Erythroblast (primary cell): ENCODE measurements around the gene LTBP1.

ENCODE experiments used
- GATA1 ChIP-seq: IDR thresholded peaks from 2 replicates; pipeline ENCODE4 v1.6.1; 2011; ENCODE audit warnings: low read depth, mild to moderate bottlenecking, control low read depth, low read length, moderate library complexity
- POLR2A ChIP-seq: IDR thresholded peaks from 2 replicates; pipeline ENCODE4 v1.6.1; 2011; ENCODE audit warnings: mild to moderate bottlenecking, low read length

GRCh38 chr2:33288011-33288410, 341.3 kb downstream of the LTBP1 start:
- no peak for TF ChIP-seq POLR2A
- no peak for TF ChIP-seq GATA1
